Activated CD8-positive, alpha-beta T cell treated with anti-CD3 and anti-CD28 coated beads for 36 hours (primary cell): ENCODE data around the gene SURF4. TPM values are rescaled to one million over a fixed set of nuclear protein-coding genes. Genes with fewer than 3 reads are reported as not detected.

Experiments used
- ATAC-seq: fragments of 200-7000 bp; cut with Tn5 transposase; one replicate; pipeline ENCODE4 v1.10.0; 2021; ENCODE audit warnings: mild to moderate bottlenecking, moderate library complexity
- CTCF ChIA-PET: fragments of 350-600 bp; sonication (Branson Sonifier 250); formaldehyde crosslinking; loops from one replicate; lab custom pipeline; 2021; ENCODE audit warnings: antibody characterized with exemption; lab: Charles Lee
- POLR2A ChIA-PET: fragments of 350-600 bp; sonication (Branson Sonifier 250); formaldehyde crosslinking; loops from one replicate; lab custom pipeline; 2021; ENCODE audit warnings: antibody characterized with exemption; lab: Charles Lee
- DNase-seq: peaks from one replicate; pipeline ENCODE4 v3.0.0-alpha.2; 2020
- H3K27ac Mint-ChIP-seq: one replicate; pipeline ENCODE4 v1.8.0; 2021; ENCODE audit warnings: mild to moderate bottlenecking, mixed read lengths
- H3K27me3 Mint-ChIP-seq: one replicate; pipeline ENCODE4 v1.8.0; 2021; ENCODE audit warnings: mixed read lengths
- H3K36me3 Mint-ChIP-seq: one replicate; pipeline ENCODE4 v1.8.0; 2021; ENCODE audit warnings: low read depth, mixed read lengths
- H3K4me1 Mint-ChIP-seq: one replicate; pipeline ENCODE4 v1.8.0; 2021; ENCODE audit warnings: low read depth, mixed read lengths
- H3K4me3 Mint-ChIP-seq: one replicate; pipeline ENCODE4 v1.8.0; 2021; ENCODE audit warnings: mild to moderate bottlenecking, moderate library complexity, mixed read lengths
- H3K9me3 Mint-ChIP-seq: one replicate; pipeline ENCODE4 v1.8.0; 2021; ENCODE audit warnings: mixed read lengths
- intact Hi-C: fragments of 100-400 bp; cut with micrococcal nuclease; formaldehyde crosslinking; loops from one replicate; pipeline ENCODE4 v1.10.0; 2022
- total RNA-seq, 2 experiments: library from RNA; stranded (reverse); gene quantifications; one replicate each; pipeline ENCODE4 v1.2.3, GENCODE V29; 2021
- TF ChIP-seq, protein P1 (sequence below): fragments of 200-600 bp; IDR thresholded peaks from one replicate; pipeline ENCODE4 v1.8.0; 2022; ENCODE audit warnings: antibody characterized with exemption, mild to moderate bottlenecking

SURF4 gene
- total RNA-seq, 2 experiments from 2014 or later = 219 to 239 TPM

DNA sequence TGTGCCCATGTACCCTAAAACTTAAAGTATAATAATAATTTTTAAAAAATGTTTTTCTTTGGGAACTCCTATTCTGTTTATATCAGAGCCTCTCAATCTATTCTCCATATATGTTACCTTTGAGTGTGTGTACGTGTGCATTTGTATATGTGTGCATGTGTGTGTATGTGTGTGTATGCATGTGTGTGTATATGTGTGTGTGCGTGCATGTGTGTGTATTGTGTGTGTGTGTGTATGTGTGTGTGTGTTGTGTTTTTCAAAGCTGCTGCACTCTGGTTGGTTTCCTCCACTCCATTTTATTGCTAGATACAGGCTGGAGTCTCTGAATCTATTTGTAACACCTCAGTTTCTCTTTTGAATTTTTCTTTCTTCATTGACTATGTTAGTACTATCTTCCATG lies 59.9 kb downstream of the SURF4 start:
- H3K9me3 Mint-ChIP-seq = no peaks in the 10 kb centered on the region
- no peak for ATAC-seq
- no peak for DNase-seq
- H3K36me3 Mint-ChIP-seq = no peaks in the 10 kb centered on the region
- TF ChIP-seq, protein P1, sequence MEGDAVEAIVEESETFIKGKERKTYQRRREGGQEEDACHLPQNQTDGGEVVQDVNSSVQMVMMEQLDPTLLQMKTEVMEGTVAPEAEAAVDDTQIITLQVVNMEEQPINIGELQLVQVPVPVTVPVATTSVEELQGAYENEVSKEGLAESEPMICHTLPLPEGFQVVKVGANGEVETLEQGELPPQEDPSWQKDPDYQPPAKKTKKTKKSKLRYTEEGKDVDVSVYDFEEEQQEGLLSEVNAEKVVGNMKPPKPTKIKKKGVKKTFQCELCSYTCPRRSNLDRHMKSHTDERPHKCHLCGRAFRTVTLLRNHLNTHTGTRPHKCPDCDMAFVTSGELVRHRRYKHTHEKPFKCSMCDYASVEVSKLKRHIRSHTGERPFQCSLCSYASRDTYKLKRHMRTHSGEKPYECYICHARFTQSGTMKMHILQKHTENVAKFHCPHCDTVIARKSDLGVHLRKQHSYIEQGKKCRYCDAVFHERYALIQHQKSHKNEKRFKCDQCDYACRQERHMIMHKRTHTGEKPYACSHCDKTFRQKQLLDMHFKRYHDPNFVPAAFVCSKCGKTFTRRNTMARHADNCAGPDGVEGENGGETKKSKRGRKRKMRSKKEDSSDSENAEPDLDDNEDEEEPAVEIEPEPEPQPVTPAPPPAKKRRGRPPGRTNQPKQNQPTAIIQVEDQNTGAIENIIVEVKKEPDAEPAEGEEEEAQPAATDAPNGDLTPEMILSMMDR = no peak
- H3K4me1 Mint-ChIP-seq = no peaks in the 10 kb centered on the region
- ChIA-PET POLR2A (no interaction called here), CTCF (no interaction called here)
- H3K4me3 Mint-ChIP-seq = no peak overlapping the region
- H3K27me3 Mint-ChIP-seq = no peaks in the 10 kb centered on the region
- H3K27ac Mint-ChIP-seq = no peak overlapping the region
- intact Hi-C loops = no loop called here

Other genes with a start within 250 kb of the SURF4 start
- 1 to 10 TPM; 3.6 to 4.1 TPM for gene GBGT1, start 212.1 kb downstream of the SURF4 start, total RNA-seq
- not detected for gene OBP2B, start 166.8 kb downstream of the SURF4 start, total RNA-seq
- gene ABO, start 100.9 kb downstream of the SURF4 start, total RNA-seq = not detected
- gene SURF6, start 39.9 kb downstream of the SURF4 start, total RNA-seq = 10 to 100 TPM; 24.9 to 28.3 TPM
- gene MED22, start 27.9 kb downstream of the SURF4 start, total RNA-seq = 10 to 100 TPM; 23.4 to 29.0 TPM
- gene RPL7A, start 27.8 kb downstream of the SURF4 start, total RNA-seq = 1,000 to 10,000 TPM; 3,479 to 3,507 TPM
- 10 to 100 TPM; 22.1 to 25.3 TPM for gene SURF1, start 19.6 kb downstream of the SURF4 start, total RNA-seq
- 10 to 100 TPM; 14.6 to 21.5 TPM for gene SURF2, start 19.5 kb downstream of the SURF4 start, total RNA-seq
- gene STKLD1, start 306 bp upstream of the SURF4 start, total RNA-seq = under 1 TPM; 0.45 to 0.52 TPM
- 10 to 100 TPM; 35.3 to 36.7 TPM for gene REXO4, start 42.0 kb upstream of the SURF4 start, total RNA-seq
- 1 to 10 TPM; 2.5 to 2.9 TPM for gene ADAMTS13, start 46.3 kb upstream of the SURF4 start, total RNA-seq
- 1 to 10 TPM; 1.3 to 1.4 TPM for gene CACFD1, start 83.9 kb upstream of the SURF4 start, total RNA-seq
- gene SLC2A6, start 103.0 kb upstream of the SURF4 start, total RNA-seq = 1 to 10 TPM; 5.4 to 6.7 TPM
- not detected for gene MYMK, start 148.9 kb upstream of the SURF4 start, total RNA-seq
- under 1 TPM; 0.11 to 0.25 TPM for gene ADAMTSL2, start 158.6 kb upstream of the SURF4 start, total RNA-seq
- not detected for gene FAM163B, start 233.3 kb upstream of the SURF4 start, total RNA-seq